Stimulated activated naive CD4-positive, alpha-beta T cell treated with Interleukin-2 at 50 U/mL for 16 hours (primary cell): Measurements from ENCODE around the gene MCM3.

Source experiments
- DNase-seq: peaks from one replicate; lab custom pipeline; 2025; lab: John Stamatoyannopoulos, UW

The MCM3 gene

GRCh38 chr6:52284460-52285176 lies at the start of gene MCM3:
Gene MCM3 (minus strand): TSS chr6:52284742. CDS start chr6:52284674, 68 bp downstream.
- DNase-seq: peak; percentile 95

- no peak for DNase-seq
These were observed 49.3 kb upstream of the MCM3 start for GRCh38 chr6:52333840-52334200.

- no peak for DNase-seq
These were observed 47.4 kb upstream of the MCM3 start for GRCh38 chr6:52331793-52332457.

GRCh38 chr6:52330470-52330869 lies 45.9 kb upstream of the MCM3 start:
- DNase-seq: no peak

- no peak for DNase-seq
These were observed 44.2 kb upstream of the MCM3 start for GRCh38 chr6:52328729-52329128.

- no peak for DNase-seq
These were observed 43.7 kb upstream of the MCM3 start for GRCh38 chr6:52328303-52328662.

GRCh38 chr6:52326540-52327364 lies 42.2 kb upstream of the MCM3 start:
- DNase-seq: no peak

GRCh38 chr6:52325695-52326471 lies 41.3 kb upstream of the MCM3 start:
- DNase-seq: no peak

GRCh38 chr6:52324189-52324588 lies 39.6 kb upstream of the MCM3 start:
- DNase-seq: no peak

GRCh38 chr6:52317841-52318581 lies 33.5 kb upstream of the MCM3 start:
- no peak for DNase-seq

- no peak for DNase-seq
These were observed 32.7 kb upstream of the MCM3 start for GRCh38 chr6:52317211-52317610.

GRCh38 chr6:52314752-52315151 lies 30.2 kb upstream of the MCM3 start:
- DNase-seq: no peak

- no peak for DNase-seq
These were observed 27.9 kb upstream of the MCM3 start for GRCh38 chr6:52312461-52312860.

- DNase-seq: no peak
These were observed 26.4 kb upstream of the MCM3 start for GRCh38 chr6:52310932-52311331.

- no peak for DNase-seq
These were observed 23.4 kb upstream of the MCM3 start for GRCh38 chr6:52307900-52308372.

- DNase-seq: no peak
These were observed 22.7 kb upstream of the MCM3 start for GRCh38 chr6:52306972-52307870.

- DNase-seq: no peak
These were observed 21.6 kb upstream of the MCM3 start for GRCh38 chr6:52305948-52306767.

GRCh38 chr6:52305411-52305810 lies 20.9 kb upstream of the MCM3 start:
- DNase-seq: no peak

GRCh38 chr6:52304983-52305390 lies 20.4 kb upstream of the MCM3 start:
- no peak for DNase-seq
